CD14-positive monocyte (primary cell): Measurements from ENCODE around the gene ZC3HAV1L. TPM values are rescaled to one million over a fixed set of nuclear protein-coding genes. Genes with fewer than 3 reads are reported as not detected.

Experiments
- DNase-seq, 3 donors: peaks; one replicate each; pipeline ENCODE4 v3.0.0-alpha.2; 2011 to 2022
- H2AFZ ChIP-seq: 2 replicates; pipeline ENCODE4 v1.6.0; 2012; ENCODE audit warnings: mild to moderate bottlenecking, low read depth, low read length, inconsistent platforms; ENCODE audit not compliant: insufficient read depth, poor library complexity, severe bottlenecking
- H3K27ac ChIP-seq, 2 donors: 1 replicate in 1 of 2; 2 replicates in 1 of 2; pipeline ENCODE4 v1.5.1; 2012 to 2013; ENCODE audit warnings: low read length in 2 of 2, control low read depth in 1 of 2, inconsistent platforms in 1 of 2, low read depth in 1 of 2, mild to moderate bottlenecking in 1 of 2
- H3K27me3 ChIP-seq, 2 donors: one replicate each; pipeline versions ENCODE4 v1.6.0 to v1.6.1; 2011 to 2013; ENCODE audit warnings: low read length in 2 of 2; ENCODE audit not compliant: control insufficient read depth in 2 of 2, insufficient read depth in 2 of 2
- H3K36me3 ChIP-seq, 2 donors: replicated peaks in 1 of 2; 1 replicate in 1 of 2; 2 replicates in 1 of 2; pipeline versions ENCODE4 v1.5.1 to v1.6.1; 2012 to 2013; ENCODE audit warnings: low read length in 2 of 2, control low read depth in 1 of 2, inconsistent platforms in 1 of 2, mild to moderate bottlenecking in 1 of 2; ENCODE audit not compliant: insufficient read depth in 2 of 2, control insufficient read depth in 1 of 2
- H3K4me1 ChIP-seq, 2 donors: 1 replicate in 1 of 2; 2 replicates in 1 of 2; pipeline versions ENCODE4 v1.5.1 to v1.6.1; 2012 to 2013; ENCODE audit warnings: low read length in 2 of 2, control low read depth in 1 of 2, inconsistent platforms in 1 of 2, mild to moderate bottlenecking in 1 of 2, moderate library complexity in 1 of 2; ENCODE audit not compliant: insufficient read depth in 2 of 2, control insufficient read depth in 1 of 2
- H3K4me2 ChIP-seq: replicated peaks from 2 replicates; pipeline ENCODE3; 2012; ENCODE audit warnings: low read length, moderate library complexity, mild to moderate bottlenecking; ENCODE audit not compliant: poor library complexity, severe bottlenecking; ENCODE audit errors: extremely low read depth
- H3K4me3 ChIP-seq, 3 experiments: fragments of 200-600 bp in 1 of 3; sonication (generic) in 1 of 3; replicated peaks in 1 of 3; 1 replicate in 2 of 3; 2 replicates in 1 of 3; pipeline ENCODE4 v1.5.1; 2011 to 2013; ENCODE audit warnings: low read length in 3 of 3, mild to moderate bottlenecking in 3 of 3, control low read depth in 2 of 3, low read depth in 2 of 3, inconsistent platforms in 1 of 3, moderate library complexity in 1 of 3
- H3K79me2 ChIP-seq: 2 replicates; pipeline ENCODE4 v1.6.0; 2012; ENCODE audit warnings: mild to moderate bottlenecking, control low read depth, inconsistent platforms, low read length, moderate library complexity; ENCODE audit not compliant: insufficient read depth
- H3K9ac ChIP-seq: 2 replicates; pipeline ENCODE4 v1.6.0; 2017; ENCODE audit warnings: low read length, mild to moderate bottlenecking; ENCODE audit not compliant: insufficient read depth, poor library complexity, severe bottlenecking
- H3K9me3 ChIP-seq, 2 donors: replicated peaks in 1 of 2; 1 replicate in 1 of 2; 2 replicates in 1 of 2; pipeline versions ENCODE4 v1.5.1 to v1.6.1; 2012 to 2013; ENCODE audit warnings: low read length in 2 of 2, control low read depth in 1 of 2; ENCODE audit not compliant: control insufficient read depth in 1 of 2, insufficient read depth in 1 of 2
- H4K20me1 ChIP-seq: 2 replicates; pipeline ENCODE4 v1.6.0; 2012; ENCODE audit warnings: mild to moderate bottlenecking, low read length, control low read depth, moderate library complexity; ENCODE audit not compliant: insufficient read depth
- H3K27ac Mint-ChIP-seq, 7 donors: one replicate each; pipeline ENCODE4 v1.8.0; 2020; ENCODE audit warnings: mild to moderate bottlenecking in 7 of 7, mixed read lengths in 7 of 7, moderate library complexity in 6 of 7, inconsistent platforms in 2 of 7
- H3K27me3 Mint-ChIP-seq, 3 donors: one replicate each; pipeline ENCODE4 v1.8.0; 2021 to 2022; ENCODE audit warnings: low read depth in 3 of 3, mild to moderate bottlenecking in 3 of 3, mixed read lengths in 3 of 3, moderate library complexity in 3 of 3, inconsistent platforms in 1 of 3
- H3K36me3 Mint-ChIP-seq, 2 donors: one replicate each; pipeline ENCODE4 v1.8.0; 2020; ENCODE audit warnings: mixed read lengths in 2 of 2, inconsistent platforms in 1 of 2, mild to moderate bottlenecking in 1 of 2
- H3K4me1 Mint-ChIP-seq: one replicate; pipeline ENCODE4 v1.8.0; 2020; ENCODE audit warnings: mild to moderate bottlenecking, mixed read lengths
- H3K4me3 Mint-ChIP-seq, 2 donors: one replicate each; pipeline ENCODE4 v1.8.0; 2020; ENCODE audit warnings: mild to moderate bottlenecking in 2 of 2, mixed read lengths in 2 of 2, moderate library complexity in 1 of 2
- H3K9me3 Mint-ChIP-seq, 7 donors: one replicate each; pipeline ENCODE4 v1.8.0; 2020 to 2022; ENCODE audit warnings: mixed read lengths in 7 of 7, mild to moderate bottlenecking in 6 of 7, moderate library complexity in 6 of 7, inconsistent platforms in 2 of 7
- WGBS: methylation state at CpG from one replicate; pipeline ENCODE4 v1.1.5; 2013; ENCODE audit warnings: missing lambda C conversion rate; ENCODE audit not compliant: insufficient coverage; 5-methylcytosine and 5-hydroxymethylcytosine counted together
- intact Hi-C, 2 donors: fragments of 100-400 bp; cut with micrococcal nuclease; formaldehyde crosslinking; loops; one replicate each; pipeline versions ENCODE4 v1.15.0 to v1.15.1; 2023
- polyA plus RNA-seq, 3 donors: library from polyadenylated mRNA; depleted of rRNA in 1 of 3; unstranded in 2 of 3; stranded (reverse) in 1 of 3; fragments of 300-500 nt in 2 of 3; fragments of >200 nt in 1 of 3; fragmentation: Illumina TruSeq in 2 of 3; gene quantifications; 1 replicate in 2 of 3; 2 replicates in 1 of 3; pipeline ENCODE4 v1.2.3, GENCODE V29; 2012 to 2021
- TF ChIP-seq, protein P1 (sequence below): fragments of 200-600 bp; IDR thresholded peaks from one replicate; pipeline ENCODE4 v1.8.0; 2022; ENCODE audit warnings: antibody characterized with exemption, mild to moderate bottlenecking

Gene ZC3HAV1L
- polyA plus RNA-seq, 3 donors = 0.10 TPM; not detected in 2

DNA sequence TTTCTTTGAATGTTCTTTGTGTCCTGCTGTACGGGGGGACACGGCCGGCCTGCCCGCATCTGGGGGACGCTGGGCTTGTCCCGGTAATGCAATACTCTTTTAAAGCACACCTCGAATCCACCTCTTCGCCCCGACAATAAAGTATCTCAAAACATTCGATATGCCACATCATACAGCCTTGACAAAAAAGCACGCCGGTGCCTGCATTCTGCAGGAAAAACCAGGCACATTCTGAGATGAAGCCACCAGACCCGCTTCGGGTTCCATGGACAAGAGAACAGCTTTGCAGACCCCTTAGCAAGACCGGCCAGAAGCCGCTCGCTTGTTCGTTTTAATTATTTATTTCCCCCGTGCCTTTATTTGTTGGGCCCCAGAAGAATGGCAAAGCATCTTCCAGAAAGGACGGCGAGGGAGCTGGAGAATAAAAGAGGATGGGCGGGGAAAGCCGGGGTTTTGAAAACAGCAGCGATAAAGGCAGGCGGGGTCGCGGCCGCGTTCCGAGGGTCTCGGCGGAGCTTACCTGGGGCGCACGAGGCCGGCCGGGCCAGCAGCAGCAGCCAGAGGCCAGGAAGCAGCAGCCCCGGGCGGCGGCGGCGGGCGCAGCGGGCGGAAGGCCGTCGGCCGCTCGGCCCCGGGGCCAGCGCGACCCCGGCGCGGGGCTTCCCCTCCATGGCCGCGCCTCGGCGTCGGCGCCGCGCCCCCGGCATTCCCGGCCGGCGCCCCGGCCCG is 55.1 kb downstream of the ZC3HAV1L start:
- Mint-ChIP-seq H3K36me3 (peaks cover 3 to 12% of the 10 kb centered on the region in 2 donors), H3K27me3 (peaks cover 39 to 42% (median 42%) of the 10 kb centered on the region in 3 donors), H3K4me3 (peak overlapping the region; percentile 90 to 95), H3K27ac (no peak overlapping the region), H3K4me1 (peaks cover 14% of the 10 kb centered on the region), H3K9me3 (peaks cover 0 to 16% (median 5%) of the 10 kb centered on the region in 7 donors)
- Histone ChIP-seq H2AFZ (peak overlapping the region; percentile 68), H3K27me3 (peaks cover 30 to 46% of the 10 kb centered on the region in 2 donors), H3K27ac (no peak overlapping the region), H3K9me3 (peaks cover 0 to 6% of the 10 kb centered on the region in 2 donors), H3K4me2 (peak overlapping the region; percentile 80), H4K20me1 (no peaks in the 10 kb centered on the region), H3K79me2 (no peaks in the 10 kb centered on the region), H3K4me1 (peaks cover 13 to 14% of the 10 kb centered on the region in 2 donors), H3K36me3 (no peaks in the 10 kb centered on the region), H3K4me3 (peak overlapping the region; percentile 25 to 72 (median 46)), H3K9ac (no peak overlapping the region)
- DNase-seq = no peak
- TF ChIP-seq, protein P1, sequence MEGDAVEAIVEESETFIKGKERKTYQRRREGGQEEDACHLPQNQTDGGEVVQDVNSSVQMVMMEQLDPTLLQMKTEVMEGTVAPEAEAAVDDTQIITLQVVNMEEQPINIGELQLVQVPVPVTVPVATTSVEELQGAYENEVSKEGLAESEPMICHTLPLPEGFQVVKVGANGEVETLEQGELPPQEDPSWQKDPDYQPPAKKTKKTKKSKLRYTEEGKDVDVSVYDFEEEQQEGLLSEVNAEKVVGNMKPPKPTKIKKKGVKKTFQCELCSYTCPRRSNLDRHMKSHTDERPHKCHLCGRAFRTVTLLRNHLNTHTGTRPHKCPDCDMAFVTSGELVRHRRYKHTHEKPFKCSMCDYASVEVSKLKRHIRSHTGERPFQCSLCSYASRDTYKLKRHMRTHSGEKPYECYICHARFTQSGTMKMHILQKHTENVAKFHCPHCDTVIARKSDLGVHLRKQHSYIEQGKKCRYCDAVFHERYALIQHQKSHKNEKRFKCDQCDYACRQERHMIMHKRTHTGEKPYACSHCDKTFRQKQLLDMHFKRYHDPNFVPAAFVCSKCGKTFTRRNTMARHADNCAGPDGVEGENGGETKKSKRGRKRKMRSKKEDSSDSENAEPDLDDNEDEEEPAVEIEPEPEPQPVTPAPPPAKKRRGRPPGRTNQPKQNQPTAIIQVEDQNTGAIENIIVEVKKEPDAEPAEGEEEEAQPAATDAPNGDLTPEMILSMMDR = no peak
- intact Hi-C loops = no loop called here
- under 1% methylated on average over 64 of the region's 68 CpGs for WGBS

DNA sequence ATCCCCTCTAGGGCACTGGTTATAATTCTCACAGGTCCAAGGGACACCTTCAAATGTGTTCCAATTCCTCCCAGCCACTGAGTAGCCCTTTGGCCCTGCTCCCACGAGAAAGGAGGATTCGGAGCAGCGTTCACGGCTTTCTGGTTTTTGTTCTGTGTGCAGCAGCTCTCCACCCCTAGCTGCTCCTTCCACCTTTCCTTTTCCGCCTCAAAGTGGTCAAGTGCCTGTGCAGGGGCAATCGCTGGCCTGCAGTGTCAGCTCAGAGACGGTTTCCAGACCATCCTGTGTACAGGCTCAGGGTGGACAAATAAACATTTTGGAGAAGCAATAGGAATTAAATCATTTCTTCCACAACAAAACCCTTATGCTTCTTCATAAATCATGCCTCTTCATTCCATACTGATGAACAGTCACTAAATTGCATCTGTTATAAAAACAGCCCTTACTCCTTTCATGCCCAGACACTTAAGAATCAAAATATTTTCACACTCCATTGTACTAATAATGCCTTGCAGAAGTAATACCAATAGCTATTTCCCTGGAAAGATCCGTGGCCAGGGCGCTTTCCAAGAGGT is 55.8 kb downstream of the ZC3HAV1L start:
- Histone ChIP-seq H2AFZ (peak overlapping the region; percentile 68), H3K4me1 (peaks cover 13 to 14% of the 10 kb centered on the region in 2 donors), H3K27ac (no peak overlapping the region), H3K4me2 (peak overlapping the region; percentile 80), H3K27me3 (peaks cover 30 to 46% of the 10 kb centered on the region in 2 donors), H4K20me1 (no peaks in the 10 kb centered on the region), H3K79me2 (no peaks in the 10 kb centered on the region), H3K36me3 (no peaks in the 10 kb centered on the region), H3K4me3 (peak overlapping the region in 1 of 3 experiments; percentile 72), H3K9me3 (peaks cover 0 to 6% of the 10 kb centered on the region in 2 donors), H3K9ac (no peak overlapping the region)
- peaks cover 14% of the 10 kb centered on the region for H3K4me1 Mint-ChIP-seq
- intact Hi-C loops = no loop called here
- peaks cover 3 to 12% of the 10 kb centered on the region in 2 donors for H3K36me3 Mint-ChIP-seq
- H3K9me3 Mint-ChIP-seq = peaks cover 0 to 16% (median 5%) of the 10 kb centered on the region in 7 donors
- DNase-seq = no peak
- WGBS = 65% methylated on average over 6 of the region's 9 CpGs
- peak overlapping the region; percentile 90 to 95 for H3K4me3 Mint-ChIP-seq
- H3K27me3 Mint-ChIP-seq = peaks cover 39 to 43% (median 42%) of the 10 kb centered on the region in 3 donors
- no peak overlapping the region for H3K27ac Mint-ChIP-seq
- TF ChIP-seq, protein P1 = no peak
